Measurements from ENCODE around the gene RBKS.

Gene RBKS

DNA sequence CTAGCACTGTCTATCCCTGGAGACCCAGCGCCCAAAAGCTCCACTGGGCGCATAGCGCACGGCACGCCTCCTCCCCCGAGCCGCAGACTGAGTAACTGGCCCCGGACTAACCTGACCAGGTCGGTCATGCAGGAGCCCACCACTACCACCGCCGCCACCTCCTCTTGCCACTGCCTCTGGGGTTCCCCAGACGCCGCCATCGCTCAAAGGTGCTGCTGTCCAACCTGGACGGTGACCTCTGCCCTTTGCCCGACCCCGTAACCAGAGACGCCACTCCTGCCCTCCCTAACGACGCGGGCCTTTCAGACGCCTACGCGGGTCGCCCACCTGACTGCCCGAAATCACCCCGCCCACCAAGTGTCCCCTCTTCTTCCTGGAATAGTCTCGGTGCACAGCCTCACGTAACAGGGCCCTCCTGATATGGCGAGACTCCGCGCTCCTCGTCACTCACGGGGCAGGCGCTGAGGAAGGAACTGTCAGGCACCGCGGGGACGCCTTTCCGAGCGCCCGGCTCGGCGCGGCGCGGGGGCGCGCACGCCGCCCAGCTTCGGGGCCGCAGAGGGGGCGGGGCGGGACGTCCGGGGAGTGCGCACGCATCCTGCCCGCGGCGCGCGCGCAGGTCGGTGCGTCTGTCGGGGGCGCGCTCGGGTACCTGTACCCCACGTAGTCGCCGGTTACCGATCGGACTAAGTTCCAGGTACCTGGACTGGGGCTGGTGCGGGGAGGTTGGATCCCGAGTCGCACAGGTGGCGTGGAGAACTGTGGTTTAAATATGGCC, at the start of gene RBKS, which contains the start of gene BABAM2:
Gene RBKS, minus strand, starts transcription at position 242 of the 778 bp plus-strand sequence. Its CDS starts 42 bp downstream, at position 200.
Gene BABAM2, plus strand, starts transcription at position 584 of the 778 bp plus-strand sequence. CDS start 3,828 bp downstream, outside the sequence.
- H3K27ac ChIP-seq = peak within 1 kb of the TSS; percentile 83
- TF ChIP-seq, protein P1, sequence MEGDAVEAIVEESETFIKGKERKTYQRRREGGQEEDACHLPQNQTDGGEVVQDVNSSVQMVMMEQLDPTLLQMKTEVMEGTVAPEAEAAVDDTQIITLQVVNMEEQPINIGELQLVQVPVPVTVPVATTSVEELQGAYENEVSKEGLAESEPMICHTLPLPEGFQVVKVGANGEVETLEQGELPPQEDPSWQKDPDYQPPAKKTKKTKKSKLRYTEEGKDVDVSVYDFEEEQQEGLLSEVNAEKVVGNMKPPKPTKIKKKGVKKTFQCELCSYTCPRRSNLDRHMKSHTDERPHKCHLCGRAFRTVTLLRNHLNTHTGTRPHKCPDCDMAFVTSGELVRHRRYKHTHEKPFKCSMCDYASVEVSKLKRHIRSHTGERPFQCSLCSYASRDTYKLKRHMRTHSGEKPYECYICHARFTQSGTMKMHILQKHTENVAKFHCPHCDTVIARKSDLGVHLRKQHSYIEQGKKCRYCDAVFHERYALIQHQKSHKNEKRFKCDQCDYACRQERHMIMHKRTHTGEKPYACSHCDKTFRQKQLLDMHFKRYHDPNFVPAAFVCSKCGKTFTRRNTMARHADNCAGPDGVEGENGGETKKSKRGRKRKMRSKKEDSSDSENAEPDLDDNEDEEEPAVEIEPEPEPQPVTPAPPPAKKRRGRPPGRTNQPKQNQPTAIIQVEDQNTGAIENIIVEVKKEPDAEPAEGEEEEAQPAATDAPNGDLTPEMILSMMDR (conservative IDR thresholded peaks at IDR 0.05) = no peak
- TF ChIP-seq ZFX (IDR thresholded peaks at IDR 0.05) = no peak

DNA sequence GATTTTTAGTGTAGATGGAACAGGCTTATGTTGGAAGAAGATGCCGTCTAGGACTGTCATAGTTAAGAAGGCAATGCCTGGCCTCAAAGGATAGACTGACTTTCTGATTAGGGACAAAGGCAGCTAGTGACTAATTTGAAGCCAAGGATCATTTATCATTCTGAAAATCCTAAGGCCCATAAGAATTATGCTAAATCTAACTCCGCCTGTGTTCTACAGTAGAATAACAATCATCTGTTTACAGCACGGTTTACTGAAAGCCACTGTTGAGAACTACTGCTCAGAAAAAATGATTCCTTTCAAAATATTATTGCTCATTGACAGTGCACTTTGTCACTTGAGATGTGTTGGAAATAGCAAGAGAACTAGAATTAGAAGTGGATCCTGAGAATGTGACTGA, 44.8 kb upstream of the RBKS start:
- no peak overlapping the region for H3K27ac ChIP-seq
- no peak for TF ChIP-seq ZFX (IDR thresholded peaks at IDR 0.05)
- TF ChIP-seq, protein P1 (conservative IDR thresholded peaks at IDR 0.05) = no peak

DNA sequence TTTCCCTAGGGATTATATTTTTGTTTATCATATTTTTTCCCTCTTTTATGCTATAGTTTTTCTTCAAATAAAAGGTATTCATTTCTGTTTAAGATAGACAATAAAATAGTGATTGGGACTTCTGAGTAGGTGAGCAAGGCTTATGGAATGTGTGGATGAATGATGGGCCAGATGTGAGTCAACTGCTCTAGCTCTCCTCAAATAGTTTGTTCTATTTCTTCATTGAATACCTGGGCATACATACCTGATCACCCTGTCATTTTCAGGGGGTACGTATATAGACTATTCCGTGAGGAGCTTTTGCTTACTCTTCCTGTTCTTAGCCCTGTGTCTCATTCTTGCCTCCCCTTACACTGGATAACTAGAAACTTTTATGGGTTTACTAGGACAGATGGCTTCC, 42.2 kb upstream of the RBKS start:
- H3K27ac ChIP-seq = no peak overlapping the region
- TF ChIP-seq, protein P1 (conservative IDR thresholded peaks at IDR 0.05) = no peak
- no peak for TF ChIP-seq ZFX (IDR thresholded peaks at IDR 0.05)

DNA sequence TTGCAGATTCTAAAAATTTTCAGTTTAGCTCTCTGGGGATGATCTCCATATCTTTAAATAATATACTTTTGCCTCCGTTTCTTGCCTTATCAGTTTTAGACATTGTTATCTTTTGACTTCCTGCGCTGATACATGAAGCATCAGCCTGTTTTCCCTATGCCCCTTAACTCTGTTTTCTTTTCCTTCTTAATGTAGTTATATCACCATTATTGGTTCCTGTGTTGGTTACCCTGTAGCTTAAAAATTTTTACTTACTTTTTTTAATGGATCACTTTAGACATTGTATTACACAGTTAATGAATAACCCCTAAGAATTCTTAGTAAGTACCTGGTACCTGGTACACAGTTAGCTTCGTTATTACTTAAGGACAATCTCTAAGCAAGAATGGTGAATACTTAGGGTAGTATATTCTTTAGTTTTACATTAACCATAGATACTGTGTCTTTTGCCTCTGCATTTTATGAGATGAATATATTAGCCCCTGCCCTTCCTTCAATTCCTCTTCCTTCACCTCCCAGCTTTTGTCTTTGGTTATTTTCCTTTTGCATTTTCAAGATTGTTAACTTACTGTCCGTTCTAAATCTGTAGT, 41.3 kb upstream of the RBKS start:
- TF ChIP-seq, protein P1 (conservative IDR thresholded peaks at IDR 0.05) = no peak
- TF ChIP-seq ZFX (IDR thresholded peaks at IDR 0.05) = no peak
- H3K27ac ChIP-seq = no peak overlapping the region

DNA sequence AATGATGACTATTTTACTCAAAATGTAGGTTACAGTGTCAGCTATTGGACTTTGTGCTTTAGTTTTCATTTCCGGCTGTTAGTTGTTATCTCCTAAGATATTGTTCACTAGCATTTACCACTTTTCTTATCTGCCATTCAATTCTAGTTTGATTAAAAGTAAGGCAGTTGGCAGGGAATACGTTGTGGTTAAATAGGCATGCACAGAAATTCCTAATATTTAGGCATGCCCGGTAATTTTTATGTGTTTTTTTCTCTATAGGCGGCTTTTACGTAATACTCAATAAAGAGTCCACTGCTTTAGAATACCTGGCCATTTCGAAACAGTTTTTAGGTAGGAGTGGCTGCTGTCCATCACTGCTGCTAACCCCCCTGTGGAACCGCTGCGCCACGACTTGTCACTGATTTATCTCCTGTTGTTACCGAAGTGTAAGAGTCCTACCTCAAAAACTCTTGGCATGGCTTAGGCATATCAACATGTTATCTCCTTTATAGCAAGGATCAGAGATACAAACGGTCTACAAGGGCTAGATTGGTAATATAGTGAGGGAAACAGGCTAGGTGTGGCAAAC, 39.8 kb upstream of the RBKS start:
- TF ChIP-seq, protein P1 (conservative IDR thresholded peaks at IDR 0.05) = no peak
- TF ChIP-seq ZFX (IDR thresholded peaks at IDR 0.05) = no peak
- H3K27ac ChIP-seq = no peak overlapping the region

DNA sequence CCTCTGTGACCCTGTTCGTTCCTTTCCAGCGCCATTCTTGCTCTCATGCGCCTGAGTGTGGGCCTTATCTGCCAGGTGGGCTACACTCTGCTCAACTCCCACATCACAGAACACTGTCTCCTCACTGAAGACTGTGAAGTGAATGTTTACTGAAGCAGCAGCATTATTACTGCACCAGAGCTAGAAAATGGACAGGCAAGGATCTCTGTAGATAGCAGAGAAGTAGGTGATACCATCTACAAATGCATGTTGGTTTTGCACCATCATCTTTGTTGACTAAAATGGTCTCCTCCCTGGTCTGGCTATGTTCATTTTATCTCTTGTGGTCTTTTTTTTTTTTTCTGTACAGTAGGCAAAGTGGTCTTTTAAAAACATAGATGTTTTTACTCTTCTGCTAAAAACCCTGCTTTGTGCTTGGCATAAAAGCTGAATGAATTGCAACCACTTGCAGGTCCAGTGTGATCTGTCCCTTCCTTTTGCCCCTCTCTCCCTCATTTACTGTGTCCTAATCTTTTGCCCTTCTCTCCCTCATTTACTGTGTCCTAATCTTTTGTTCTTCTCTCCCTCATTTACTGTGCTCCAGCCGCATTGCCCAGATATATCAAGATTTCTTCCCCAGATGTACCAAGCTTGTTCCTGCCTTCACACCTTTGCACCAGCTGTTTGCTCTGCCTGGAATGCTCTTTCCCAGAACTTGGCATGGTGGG, 35.7 kb upstream of the RBKS start:
- TF ChIP-seq ZFX (IDR thresholded peaks at IDR 0.05) = no peak
- TF ChIP-seq, protein P1 (conservative IDR thresholded peaks at IDR 0.05) = no peak

More for the DNA sequence above, 35.7 kb upstream of the RBKS start:
- no peak overlapping the region for H3K27ac ChIP-seq
